ENCODE measurements around the gene HTN3.

DNA sequence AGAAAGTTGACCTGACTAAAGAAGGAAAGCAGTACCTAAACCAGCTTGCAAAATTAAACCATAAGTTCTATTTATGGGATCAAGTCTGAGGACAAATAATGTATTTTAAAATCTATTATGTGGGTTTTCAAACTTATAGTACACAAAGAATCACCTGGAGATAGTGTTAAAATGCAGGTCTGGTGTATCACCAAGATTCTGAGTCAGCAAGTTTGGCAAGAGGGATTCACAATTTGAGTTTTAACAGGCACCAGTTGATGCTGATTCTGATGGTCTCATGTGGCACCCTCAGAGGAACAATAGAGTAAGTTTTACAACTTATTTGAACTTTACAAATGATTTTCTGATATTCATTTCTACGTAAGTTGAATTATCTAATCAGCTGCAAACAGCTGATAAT is 41.6 kb upstream of the HTN3 start:
- no peak for TF ChIP-seq TAF1 (IDR thresholded peaks at IDR 0.05; ENCODE audit: low read depth, low read length)
- no peak for TF ChIP-seq POLR2AphosphoS5 (IDR thresholded peaks at IDR 0.05; ENCODE audit: low read depth, low read length)
- TF ChIP-seq POLR2A (IDR thresholded peaks at IDR 0.05; ENCODE audit: low read depth, low read length): no peak
- TF ChIP-seq PAX5 (IDR thresholded peaks at IDR 0.05; ENCODE audit: insufficient read depth, low read length, severe bottlenecking): no peak
- TF ChIP-seq POU2F2 (IDR thresholded peaks at IDR 0.05; ENCODE audit: low read depth, low read length): no peak
- TF ChIP-seq SPI1 (IDR thresholded peaks at IDR 0.05; ENCODE audit: low read depth, low read length): no peak
